HepG2 (cell line): Measurements from ENCODE around the gene RNASE7. TPM values are rescaled to one million over a fixed set of nuclear protein-coding genes. Genes with fewer than 3 reads are reported as not detected.

Source experiments
- ATF7 ChIP-seq, 2 experiments: fragments of 450-650 bp in 1 of 2; sonication (generic) in 1 of 2; formaldehyde crosslinking in 1 of 2; IDR thresholded peaks; 2 replicates each; pipeline versions ENCODE4 v1.4.0 to v1.6.1; 2016 to 2020; ENCODE audit warnings: antibody characterized with exemption in 1 of 2, mild to moderate bottlenecking in 1 of 2, missing genetic modification reagents in 1 of 2
- ERF ChIP-seq: IDR thresholded peaks from 2 replicates; pipeline ENCODE4 v1.6.1; 2018; ENCODE audit warnings: missing biosample characterization, missing genetic modification reagents
- FOSL2 ChIP-seq: sonication (generic); formaldehyde crosslinking; IDR thresholded peaks from 2 replicates; pipeline ENCODE4 v1.4.0; 2020; ENCODE audit warnings: missing genetic modification reagents
- GATAD2A ChIP-seq: IDR thresholded peaks from 2 replicates; pipeline ENCODE4 v1.6.1; 2016
- KDM3A ChIP-seq: IDR thresholded peaks from 2 replicates; pipeline ENCODE4 v1.6.1; 2018; ENCODE audit warnings: low read depth, missing compliant biosample characterization
- KDM5B ChIP-seq: sonication (generic); formaldehyde crosslinking; IDR thresholded peaks from 2 replicates; pipeline ENCODE4 v1.4.0; 2020; ENCODE audit warnings: missing genetic modification reagents, mild to moderate bottlenecking, borderline replicate concordance
- MED1 ChIP-seq: sonication (generic); formaldehyde crosslinking; IDR thresholded peaks from 2 replicates; pipeline ENCODE4 v1.4.0; 2020; ENCODE audit warnings: missing genetic modification reagents
- MEF2D ChIP-seq: sonication (generic); formaldehyde crosslinking; IDR thresholded peaks from 2 replicates; pipeline ENCODE4 v1.5.1; 2020; ENCODE audit warnings: mild to moderate bottlenecking, missing genetic modification reagents
- PAX8 ChIP-seq: sonication (generic); formaldehyde crosslinking; IDR thresholded peaks from 2 replicates; pipeline ENCODE4 v1.8.0; 2022; ENCODE audit warnings: mild to moderate bottlenecking, missing genetic modification reagents, borderline replicate concordance
- THAP11 ChIP-seq: IDR thresholded peaks from 2 replicates; pipeline ENCODE4 v1.6.1; 2016; ENCODE audit warnings: missing biosample characterization, missing genetic modification reagents
- TRIM24 ChIP-seq: sonication (generic); formaldehyde crosslinking; IDR thresholded peaks from 2 replicates; pipeline ENCODE4 v1.8.0; 2022; ENCODE audit warnings: mild to moderate bottlenecking, missing genetic modification reagents
- ZBTB38 ChIP-seq: sonication (generic); formaldehyde crosslinking; IDR thresholded peaks from 2 replicates; pipeline ENCODE4 v1.5.1; 2020; ENCODE audit warnings: mild to moderate bottlenecking, missing genetic modification reagents
- ZFX ChIP-seq: sonication (generic); formaldehyde crosslinking; IDR thresholded peaks from 2 replicates; pipeline ENCODE4 v1.4.0; 2020; ENCODE audit warnings: mild to moderate bottlenecking, low read depth, missing genetic modification reagents, moderate library complexity
- ZNF205 ChIP-seq: IDR thresholded peaks from 2 replicates; pipeline ENCODE4 v1.6.1; 2018; ENCODE audit warnings: missing biosample characterization, missing genetic modification reagents
- ZNF263 ChIP-seq: sonication (generic); formaldehyde crosslinking; IDR thresholded peaks from 2 replicates; pipeline ENCODE4 v1.4.0; 2020; ENCODE audit warnings: missing genetic modification reagents
- ZNF292 ChIP-seq: sonication (generic); formaldehyde crosslinking; IDR thresholded peaks from 2 replicates; pipeline ENCODE4 v1.8.1; 2022; ENCODE audit warnings: mild to moderate bottlenecking, low read depth, missing genetic modification reagents, borderline replicate concordance
- ZNF430 ChIP-seq: sonication (generic); formaldehyde crosslinking; IDR thresholded peaks from 2 replicates; pipeline ENCODE4 v1.9.0; 2021; ENCODE audit warnings: mild to moderate bottlenecking, missing genetic modification reagents
- ZNF552 ChIP-seq: sonication (generic); formaldehyde crosslinking; IDR thresholded peaks from 2 replicates; pipeline ENCODE4 v1.9.0; 2022; ENCODE audit warnings: missing genetic modification reagents, mild to moderate bottlenecking, borderline replicate concordance
- ZNF557 ChIP-seq: sonication (generic); formaldehyde crosslinking; IDR thresholded peaks from 2 replicates; pipeline ENCODE4 v1.4.0; 2020; ENCODE audit warnings: missing genetic modification reagents
- ZNF687 ChIP-seq: sonication (generic); formaldehyde crosslinking; IDR thresholded peaks from 2 replicates; pipeline ENCODE4 v1.5.1; 2020; ENCODE audit warnings: mild to moderate bottlenecking, missing genetic modification reagents, moderate library complexity
- ZNF737 ChIP-seq: sonication (generic); formaldehyde crosslinking; IDR thresholded peaks from 2 replicates; pipeline ENCODE4 v1.5.0; 2020; ENCODE audit warnings: missing genetic modification reagents, mild to moderate bottlenecking, borderline replicate concordance
- polyA plus RNA-seq, 8 experiments: library from polyadenylated mRNA; depleted of rRNA in 3 of 8; stranded (reverse) in 7 of 8; unstranded in 1 of 8; fragments of >200 nt; fragmentation: Illumina TruSeq in 4 of 8; extraction: Trizol in 4 of 8; gene quantifications; 2 replicates each; pipeline versions ENCODE4 v1.2.1 to v1.2.3, GENCODE V29; 2011 to 2016; ENCODE audit warnings: low read depth in 4 of 8, missing spikeins in 1 of 8, mixed read lengths in 1 of 8; ENCODE audit not compliant: insufficient read depth in 1 of 8
- total RNA-seq, 5 experiments: library from RNA; depleted of rRNA; stranded (reverse); fragments of >200 nt; fragmentation: Illumina TruSeq; extraction: Trizol; gene quantifications; 2 replicates each; pipeline ENCODE4 v1.2.3, GENCODE V29; 2016; ENCODE audit warnings: low read depth in 1 of 5
- TF ChIP-seq, protein P1 (sequence below): sonication (generic); formaldehyde crosslinking; IDR thresholded peaks from 2 replicates; pipeline ENCODE4 v1.9.0; 2022; ENCODE audit warnings: low read depth, missing genetic modification reagents

Gene RNASE7
- total and polyA plus RNA-seq, 2 of the 13 experiments (the other 11 are each of a cell fraction or from before 2014, with no cell fraction given) = 0.04 TPM; not detected in 1

- TF ChIP-seq ZNF687 (CRISPR knock-in tag) = peak; percentile 95
- TF ChIP-seq ZFX = 0 out of 2 replicates have a peak, but pooled peaks have one; percentile 9
- 0 out of 2 replicates have a peak, but pooled peaks have one; percentile 30 for TF ChIP-seq THAP11 (CRISPR knock-in tag)
- TF ChIP-seq ZNF552 (CRISPR knock-in tag) = peak; percentile 39; the same call in 1 of the 2 replicates
- TF ChIP-seq KDM5B = peak; percentile 62
- TF ChIP-seq PAX8 (CRISPR knock-in tag) = no peak
- TF ChIP-seq GATAD2A (CRISPR knock-in tag) = peak; percentile 27; the same call in 1 of the 2 replicates
- TF ChIP-seq KDM3A (CRISPR knock-in tag) = no peak
- peak; percentile 47 for TF ChIP-seq FOSL2 (CRISPR knock-in tag)
- peak; percentile 46; the same call in 1 of the 2 replicates for TF ChIP-seq MEF2D (CRISPR knock-in tag)
- TF ChIP-seq ZNF430 (CRISPR knock-in tag) = peak; percentile 47; the same call in 1 of the 2 replicates
- TF ChIP-seq ZNF292 (CRISPR knock-in tag) = peak; percentile 56; the same call in 1 of the 2 replicates
- 0 out of 2 replicates have a peak, but pooled peaks have one; percentile 2 for TF ChIP-seq ZNF205 (CRISPR knock-in tag)
- TF ChIP-seq ZNF557 (CRISPR knock-in tag) = no peak
- peak; percentile 72; the same call in 1 of the 2 replicates for TF ChIP-seq ZBTB38 (CRISPR knock-in tag)
- 0 out of 2 replicates have a peak, but pooled peaks have one; percentile 55 for TF ChIP-seq ZNF737 (CRISPR knock-in tag)
- TF ChIP-seq ATF7 (IDR thresholded peaks at IDR 0.05) = peak; percentile 60
- 0 out of 2 replicates have a peak, but pooled peaks have one; percentile 36 for TF ChIP-seq ATF7 (CRISPR knock-in tag; IDR thresholded peaks at IDR 0.05)
- peak; percentile 35; the same call in 1 of the 2 replicates for TF ChIP-seq MED1 (CRISPR knock-in tag)
- TF ChIP-seq TRIM24 (CRISPR knock-in tag) = 0 out of 2 replicates have a peak, but pooled peaks have one; percentile 10
- TF ChIP-seq, protein P1, sequence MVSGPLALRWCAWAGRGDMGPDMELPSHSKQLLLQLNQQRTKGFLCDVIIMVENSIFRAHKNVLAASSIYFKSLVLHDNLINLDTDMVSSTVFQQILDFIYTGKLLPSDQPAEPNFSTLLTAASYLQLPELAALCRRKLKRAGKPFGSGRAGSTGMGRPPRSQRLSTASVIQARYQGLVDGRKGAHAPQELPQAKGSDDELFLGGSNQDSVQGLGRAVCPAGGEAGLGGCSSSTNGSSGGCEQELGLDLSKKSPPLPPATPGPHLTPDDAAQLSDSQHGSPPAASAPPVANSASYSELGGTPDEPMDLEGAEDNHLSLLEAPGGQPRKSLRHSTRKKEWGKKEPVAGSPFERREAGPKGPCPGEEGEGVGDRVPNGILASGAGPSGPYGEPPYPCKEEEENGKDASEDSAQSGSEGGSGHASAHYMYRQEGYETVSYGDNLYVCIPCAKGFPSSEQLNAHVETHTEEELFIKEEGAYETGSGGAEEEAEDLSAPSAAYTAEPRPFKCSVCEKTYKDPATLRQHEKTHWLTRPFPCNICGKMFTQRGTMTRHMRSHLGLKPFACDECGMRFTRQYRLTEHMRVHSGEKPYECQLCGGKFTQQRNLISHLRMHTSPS (CRISPR knock-in tag) = peak; percentile 49; the same call in 1 of the 2 replicates
- 0 out of 2 replicates have a peak, but pooled peaks have one; percentile 47 for TF ChIP-seq ZNF263 (CRISPR knock-in tag)
- peak; percentile 58; the same call in 1 of the 2 replicates for TF ChIP-seq ERF (CRISPR knock-in tag)
Measured at GRCh38 chr14:21057803-21058675, 15.9 kb downstream of the RNASE7 start, which contains the start of gene RNASE8 (continued).
